HL-60/S4 treated with retinoic acid at 250 ng/mL for 4 days and 3 days (cell line): Measurements from ENCODE around the gene EIF3F.

ENCODE experiments used
- in situ Hi-C: fragments of 300-500 bp; cut with MboI; formaldehyde crosslinking; loops from 2 replicates; pipeline ENCODE4 v1.7.0; 2022; ENCODE audit warnings: low sequenced_read_pairs

The EIF3F gene, protein sequence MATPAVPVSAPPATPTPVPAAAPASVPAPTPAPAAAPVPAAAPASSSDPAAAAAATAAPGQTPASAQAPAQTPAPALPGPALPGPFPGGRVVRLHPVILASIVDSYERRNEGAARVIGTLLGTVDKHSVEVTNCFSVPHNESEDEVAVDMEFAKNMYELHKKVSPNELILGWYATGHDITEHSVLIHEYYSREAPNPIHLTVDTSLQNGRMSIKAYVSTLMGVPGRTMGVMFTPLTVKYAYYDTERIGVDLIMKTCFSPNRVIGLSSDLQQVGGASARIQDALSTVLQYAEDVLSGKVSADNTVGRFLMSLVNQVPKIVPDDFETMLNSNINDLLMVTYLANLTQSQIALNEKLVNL

DNA sequence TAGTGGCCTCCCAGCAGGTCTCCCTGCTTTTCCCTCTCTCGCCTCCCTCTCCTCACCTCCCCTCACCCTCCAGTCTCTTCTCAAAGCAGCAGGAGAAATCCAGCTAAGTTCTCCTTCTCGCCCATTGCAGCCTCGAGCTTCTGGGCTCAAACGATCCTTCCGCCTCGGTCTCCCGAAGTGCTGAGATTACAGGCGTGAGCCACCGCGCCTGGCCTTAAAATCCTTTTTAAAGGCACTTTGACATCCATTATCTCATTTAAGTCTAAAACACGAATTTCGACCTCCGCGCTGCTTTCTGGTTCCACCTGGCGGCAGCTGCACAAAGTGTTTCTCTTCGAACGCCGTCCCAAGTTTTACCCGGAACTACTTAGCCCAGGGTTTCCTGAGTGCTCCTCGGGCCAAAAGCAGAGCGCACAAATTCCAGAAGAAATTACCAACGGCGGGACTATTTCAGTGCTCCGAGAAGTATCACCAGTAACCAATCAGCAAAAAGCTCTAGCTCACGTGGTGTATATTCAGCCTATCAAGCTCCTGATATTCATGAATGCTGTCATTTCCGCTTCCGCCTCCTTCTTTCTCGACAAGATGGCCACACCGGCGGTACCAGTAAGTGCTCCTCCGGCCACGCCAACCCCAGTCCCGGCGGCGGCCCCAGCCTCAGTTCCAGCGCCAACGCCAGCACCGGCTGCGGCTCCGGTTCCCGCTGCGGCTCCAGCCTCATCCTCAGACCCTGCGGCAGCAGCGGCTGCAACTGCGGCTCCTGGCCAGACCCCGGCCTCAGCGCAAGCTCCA is at the start of gene EIF3F:
EIF3F (plus strand) TSS at position 570 of the 792 bp plus-strand sequence; CDS start at position 586, 16 bp downstream.
- in situ Hi-C loops = no loop called here

DNA sequence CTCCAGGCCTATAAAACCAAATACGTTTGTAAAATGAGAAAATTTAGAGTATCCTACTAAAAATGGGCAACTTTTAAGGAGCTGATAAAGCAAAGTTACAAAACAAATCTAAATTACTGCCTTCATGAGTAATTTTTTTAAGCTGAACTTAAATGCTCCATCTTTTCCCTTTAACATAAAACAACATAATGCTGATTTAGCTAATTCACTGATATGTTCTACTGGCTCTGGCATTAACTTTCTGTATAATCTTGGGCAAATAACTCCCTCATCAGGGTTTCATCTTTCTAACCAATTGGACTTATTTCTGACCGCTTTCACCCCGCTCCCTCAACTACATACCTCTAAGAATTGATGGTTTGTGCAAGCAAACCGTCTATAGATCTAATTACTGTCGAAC is 46.0 kb upstream of the EIF3F start:
- in situ Hi-C loops = no loop called here

DNA sequence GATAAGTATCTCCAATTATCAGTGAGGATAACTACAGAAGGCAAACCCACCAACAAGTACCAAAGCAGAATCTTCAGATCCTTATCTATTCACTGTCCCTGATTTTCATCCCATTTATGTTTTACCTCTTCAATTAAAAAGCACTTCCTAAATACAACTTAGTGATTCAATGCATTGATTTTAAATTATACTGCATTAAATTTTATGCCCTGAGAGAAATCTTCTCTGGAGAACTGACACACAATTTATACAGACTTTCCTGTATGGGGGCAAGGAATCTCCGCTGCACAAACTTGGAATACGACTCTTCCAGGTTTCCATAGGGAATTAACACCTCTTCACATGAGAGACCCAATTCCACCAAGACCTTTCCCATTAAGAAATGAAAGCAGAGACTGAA is 45.5 kb upstream of the EIF3F start, which contains the start of gene OR10A3:
OR10A3 (minus strand) TSS at position 101 of the 400 bp plus-strand sequence. CDS start 2,188 bp downstream, outside the sequence.
- in situ Hi-C loops = no loop called here

DNA sequence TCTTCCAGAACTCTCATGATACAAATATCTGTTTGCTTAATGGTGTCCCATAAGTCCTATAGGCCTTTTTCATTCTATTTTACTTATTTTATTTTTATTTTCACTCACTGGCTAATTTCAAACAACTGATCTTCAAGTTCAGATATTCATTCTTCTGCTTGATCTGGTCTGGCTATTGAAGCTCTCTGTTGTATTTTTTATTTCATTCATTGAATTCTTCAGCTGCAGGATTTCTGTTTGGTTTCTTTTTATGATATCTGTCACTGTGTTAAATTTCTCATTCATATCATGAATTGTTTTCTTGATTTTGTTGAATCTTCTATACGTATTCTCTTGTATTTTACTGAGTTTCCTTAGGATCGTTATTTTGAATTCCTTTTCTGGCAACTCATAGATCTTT is 43.0 kb upstream of the EIF3F start:
- in situ Hi-C loops = no loop called here

DNA sequence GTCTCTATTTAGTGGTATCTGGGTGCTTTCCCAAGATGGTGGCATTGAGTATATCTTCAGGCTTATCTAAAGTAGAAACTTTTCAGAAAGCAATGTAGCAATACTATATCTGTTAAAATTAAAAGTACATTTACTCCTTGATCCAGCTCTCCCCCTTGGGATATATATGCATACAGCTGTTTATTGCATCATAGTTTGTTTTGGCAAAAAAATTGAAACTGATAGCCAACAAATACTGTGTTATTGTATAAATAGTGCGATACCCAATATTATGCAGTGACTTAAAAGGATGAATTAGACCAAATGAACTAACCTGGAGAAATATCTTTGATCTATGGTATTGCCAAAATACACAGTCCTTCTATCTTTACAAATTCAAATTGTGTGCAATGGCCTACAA is 37.2 kb upstream of the EIF3F start:
- in situ Hi-C loops = no loop called here

DNA sequence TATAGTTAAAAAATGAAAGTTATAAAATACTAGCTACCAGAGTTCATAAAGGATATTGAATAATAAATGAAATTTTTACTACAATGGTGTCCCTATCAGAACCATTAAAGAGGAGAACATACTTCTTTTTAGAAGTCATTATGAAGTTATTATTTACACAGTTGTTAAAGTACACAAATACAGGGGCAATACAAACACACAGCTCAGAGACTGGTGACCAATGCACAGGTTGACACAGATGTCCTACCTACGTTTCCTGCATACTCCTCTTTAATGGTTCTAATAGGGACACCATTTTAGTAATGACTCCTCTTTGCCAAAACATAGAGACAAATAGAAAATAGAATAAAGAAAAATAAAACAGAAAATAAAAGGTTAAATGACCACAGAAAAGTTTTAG is 31.9 kb upstream of the EIF3F start:
- in situ Hi-C loops = no loop called here

DNA sequence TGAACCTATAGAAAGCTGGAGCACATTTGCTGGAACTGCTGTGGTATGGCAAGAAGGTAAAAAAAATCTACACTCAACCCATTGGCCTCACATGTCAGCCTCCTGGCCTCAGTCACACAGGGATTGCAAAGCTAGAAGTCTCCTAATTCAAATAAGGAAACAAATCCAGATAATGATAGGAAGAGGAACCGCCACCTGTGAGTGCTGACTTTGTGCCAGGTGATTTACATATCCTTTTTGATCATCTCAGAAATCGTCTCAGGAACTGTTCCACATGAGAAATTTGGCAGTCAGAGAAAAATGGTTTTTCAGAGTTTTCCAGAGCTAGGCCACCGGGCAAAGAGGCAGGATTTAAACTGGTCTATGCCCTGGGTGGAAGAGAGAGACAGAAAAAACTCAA is 22.9 kb upstream of the EIF3F start:
- in situ Hi-C loops = no loop called here

DNA sequence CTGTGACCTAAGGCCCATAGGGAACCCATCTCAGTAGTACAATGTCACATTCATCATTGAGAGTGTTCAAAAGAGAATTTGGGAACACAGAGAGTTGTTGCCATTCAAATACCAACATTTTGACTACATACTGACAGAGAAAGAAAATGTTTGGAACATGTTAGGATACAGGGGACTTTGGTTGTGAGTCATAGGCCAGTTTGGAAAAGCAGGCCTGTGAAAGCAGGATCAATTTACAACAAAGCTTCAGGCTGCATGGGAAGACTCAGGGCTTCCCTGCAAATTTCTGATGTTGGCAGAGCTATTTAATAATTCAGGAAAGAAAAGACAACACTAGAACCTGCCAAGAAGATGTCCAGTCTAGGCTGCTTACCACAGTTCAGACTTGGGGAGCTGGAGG is 22.3 kb upstream of the EIF3F start:
- in situ Hi-C loops = no loop called here

DNA sequence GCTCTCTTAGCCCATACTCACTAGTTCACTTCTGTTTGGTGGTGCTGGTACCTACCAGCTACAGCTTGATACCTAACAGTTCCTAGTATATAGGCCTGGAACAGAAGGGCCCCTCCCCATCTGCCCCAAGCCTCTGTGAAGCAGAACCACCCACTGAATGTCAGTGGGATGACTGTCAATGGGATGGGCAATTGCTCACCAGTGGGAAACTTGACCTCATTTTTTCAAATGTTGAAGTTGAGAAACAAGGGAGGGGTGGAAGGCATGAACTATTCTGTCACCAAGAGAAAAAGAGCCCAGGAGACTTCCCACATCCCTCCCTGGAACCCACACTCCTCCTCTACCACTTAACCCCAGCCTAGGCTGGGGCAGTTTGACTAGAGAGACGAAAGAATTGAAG is 21.8 kb upstream of the EIF3F start, which contains the start of gene NLRP10:
NLRP10 (minus strand) TSS at position 62 of the 400 bp plus-strand sequence. CDS start 1,952 bp downstream, outside the sequence.
- in situ Hi-C loops = no loop called here

DNA sequence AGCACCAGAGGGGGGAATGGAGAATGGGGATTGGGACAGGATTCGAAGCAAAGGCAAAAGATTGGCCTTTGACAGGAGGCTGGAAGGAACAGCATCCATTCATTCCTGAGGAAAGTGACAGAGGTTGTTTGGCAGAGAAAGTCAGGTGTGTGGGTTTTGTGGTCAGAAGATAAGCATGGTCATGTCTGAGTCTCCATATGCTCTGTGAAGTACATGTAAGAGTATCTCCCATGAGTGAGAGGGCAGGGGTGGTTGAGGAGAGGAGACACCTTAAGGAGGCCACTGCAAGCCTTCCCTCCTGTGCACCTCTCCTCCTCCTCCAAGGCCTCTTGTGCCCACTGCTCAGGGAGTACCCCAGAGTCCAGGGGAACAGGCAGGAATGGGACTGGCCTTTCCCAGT is 20.0 kb upstream of the EIF3F start:
- in situ Hi-C loops = no loop called here

DNA sequence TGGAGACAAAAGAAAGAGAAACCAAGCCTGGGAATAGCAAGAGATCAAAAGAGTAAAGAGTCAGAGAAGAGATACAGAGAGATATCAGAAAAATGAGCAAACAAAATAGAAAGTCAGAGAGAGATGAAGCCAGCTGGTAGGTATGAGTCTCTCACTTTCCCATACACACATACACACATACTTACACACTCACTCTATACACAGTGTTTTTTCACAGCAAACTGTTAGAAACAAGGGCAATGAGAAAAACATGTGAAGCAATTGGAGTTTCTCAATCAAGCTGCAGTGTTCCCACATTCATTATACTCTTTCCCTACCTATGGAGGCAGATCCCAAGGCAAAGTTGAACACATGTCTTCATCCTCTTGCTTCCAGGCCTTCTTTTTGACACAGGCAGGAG is 19.3 kb upstream of the EIF3F start:
- in situ Hi-C loops = no loop called here

DNA sequence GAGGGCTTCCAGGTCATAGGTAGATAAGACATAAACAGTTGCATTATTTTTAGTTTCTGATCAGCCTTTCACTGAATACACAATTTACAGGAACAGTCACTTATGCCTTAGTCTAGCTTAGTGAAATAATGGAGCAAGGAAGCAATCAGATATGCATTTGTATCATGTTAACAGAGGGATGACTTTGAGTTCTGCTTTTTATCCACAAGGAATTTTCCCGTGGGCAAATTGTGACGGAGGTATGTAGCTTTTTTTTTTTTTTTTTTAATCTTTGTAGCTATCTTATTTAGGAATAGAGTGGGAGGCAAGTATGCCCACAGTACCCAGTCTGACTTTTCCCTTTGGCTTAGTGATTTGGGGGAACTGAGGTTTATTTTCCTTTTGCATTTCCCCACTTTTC is 18.5 kb upstream of the EIF3F start:
- in situ Hi-C loops = no loop called here

DNA sequence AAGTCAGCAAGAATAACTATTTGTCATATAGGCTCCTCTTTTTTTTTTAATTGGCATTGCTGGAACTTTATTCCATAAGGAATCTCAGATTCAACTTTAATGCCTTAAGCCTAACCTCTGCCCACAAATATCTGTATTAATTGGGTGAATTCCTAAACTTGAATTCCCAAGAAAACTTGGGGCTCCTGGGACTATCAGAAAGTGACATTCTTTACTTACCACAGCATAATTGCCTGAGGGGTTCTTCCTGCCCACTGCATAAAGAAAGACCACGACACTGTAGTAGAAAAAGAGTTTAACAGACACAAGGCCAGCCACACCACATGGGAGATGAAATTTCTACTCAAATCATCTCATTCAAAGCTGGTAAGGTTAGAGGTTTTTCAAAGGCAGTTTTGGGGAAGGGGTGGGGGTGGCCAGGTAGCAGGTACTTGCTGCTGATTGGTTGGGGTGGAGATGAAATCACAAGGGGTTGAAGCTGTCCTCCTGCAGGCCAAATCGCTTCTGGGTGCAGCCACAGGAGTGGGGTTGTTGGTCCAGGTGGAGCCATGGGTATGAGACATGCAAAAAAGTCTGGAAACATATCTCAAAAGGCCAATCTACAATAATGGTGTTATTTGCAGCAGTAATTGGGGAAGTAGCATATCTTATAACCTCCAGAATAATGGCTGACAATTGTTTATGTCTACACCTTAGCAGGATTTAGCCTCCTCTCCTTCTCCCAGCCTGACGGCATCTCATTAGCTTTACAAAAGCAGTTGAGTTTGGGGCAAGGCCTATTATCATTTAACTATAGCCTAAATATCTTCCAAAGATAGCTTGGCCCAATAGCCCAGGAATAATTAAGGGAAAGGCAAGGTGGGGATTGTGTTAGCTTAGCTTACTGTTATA is 17.1 kb upstream of the EIF3F start:
- in situ Hi-C loops = no loop called here

DNA sequence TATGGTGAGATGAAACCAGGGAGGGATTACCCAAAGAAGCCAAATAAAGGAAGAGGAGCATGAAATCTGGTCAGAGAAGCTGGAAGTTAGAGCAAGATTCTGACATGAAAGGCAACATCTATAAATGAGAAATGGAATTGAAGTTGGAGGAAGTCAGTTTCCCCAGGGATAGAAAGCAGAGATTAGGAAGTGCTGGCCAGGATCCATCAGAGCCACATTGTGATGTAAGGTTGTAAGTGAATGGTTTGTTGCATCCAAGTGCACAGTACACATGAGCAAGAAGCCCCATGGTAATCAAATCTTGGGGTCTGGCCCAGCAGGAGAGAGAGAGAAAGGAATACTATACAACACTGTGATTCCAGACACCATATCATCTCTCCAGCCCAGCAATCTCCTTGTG is 15.3 kb upstream of the EIF3F start:
- in situ Hi-C loops = no loop called here

DNA sequence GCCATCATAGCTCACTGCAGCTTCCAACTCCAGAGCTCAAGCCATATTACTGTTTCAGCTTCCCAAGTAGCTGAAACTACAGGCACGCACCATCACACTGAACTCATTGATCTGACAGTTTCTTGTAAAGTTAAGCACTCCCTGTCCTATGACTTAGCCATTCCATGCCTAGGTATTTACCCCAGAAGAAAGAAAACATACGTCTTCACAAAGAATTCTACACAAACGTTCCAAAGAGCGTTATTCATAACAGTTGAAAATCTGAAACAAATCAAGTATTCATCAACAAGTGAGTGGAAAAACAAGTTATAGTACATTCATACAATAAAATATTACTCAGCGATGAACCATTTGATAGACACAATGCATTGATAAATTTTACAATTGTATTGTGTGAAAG is 14.1 kb upstream of the EIF3F start:
- in situ Hi-C loops = no loop called here

DNA sequence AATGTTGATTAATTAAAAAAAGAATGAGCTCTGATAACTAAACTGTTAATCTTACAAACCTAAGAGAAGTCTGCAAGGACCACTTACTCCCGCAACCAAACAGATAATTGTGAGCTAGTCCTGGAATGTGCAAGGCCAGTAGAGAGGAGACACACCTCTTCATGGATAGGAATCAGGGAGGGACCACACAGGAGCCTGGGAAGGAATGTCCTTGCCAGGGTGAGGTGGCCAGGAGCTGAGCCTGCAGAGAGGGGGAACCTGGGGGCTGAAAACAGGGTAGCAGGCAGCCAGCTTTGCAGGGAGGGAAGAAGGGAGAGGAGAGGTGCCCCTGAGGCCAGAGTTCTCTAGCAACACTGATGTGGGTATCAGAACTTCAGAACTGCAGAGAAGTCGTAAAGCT is 12.5 kb upstream of the EIF3F start:
- in situ Hi-C loops = no loop called here

DNA sequence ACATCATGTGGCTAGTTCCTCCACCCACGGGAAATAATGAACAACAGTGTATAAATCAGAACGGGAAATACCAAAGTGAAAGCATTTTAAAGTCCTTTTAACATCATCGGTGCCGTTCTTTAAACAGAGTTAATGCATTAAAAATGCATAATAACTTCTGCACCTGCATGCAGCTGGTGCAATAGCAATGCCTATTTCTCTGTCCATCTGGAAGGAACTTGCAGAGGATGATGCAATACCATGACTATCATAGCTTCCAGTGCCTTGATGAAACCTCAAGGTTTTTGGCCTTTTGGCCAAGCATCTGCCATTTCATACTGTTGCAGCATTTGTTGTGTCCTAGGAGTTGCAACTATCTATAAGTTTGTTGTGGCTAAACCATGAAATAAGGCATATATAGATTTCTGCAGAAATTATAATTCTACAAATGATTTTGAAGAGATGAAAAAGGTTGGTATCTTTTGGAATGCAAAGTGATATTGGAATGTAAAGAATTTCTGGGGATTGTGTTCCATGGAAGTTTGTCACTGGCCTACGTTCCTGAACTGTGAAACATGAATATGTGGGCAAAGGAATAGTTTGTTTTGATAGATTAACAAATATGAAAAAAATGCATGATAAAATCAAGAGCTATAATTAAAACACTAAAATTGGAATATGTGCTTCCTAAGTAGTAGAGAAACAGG is 9.8 kb upstream of the EIF3F start:
- in situ Hi-C loops = no loop called here

DNA sequence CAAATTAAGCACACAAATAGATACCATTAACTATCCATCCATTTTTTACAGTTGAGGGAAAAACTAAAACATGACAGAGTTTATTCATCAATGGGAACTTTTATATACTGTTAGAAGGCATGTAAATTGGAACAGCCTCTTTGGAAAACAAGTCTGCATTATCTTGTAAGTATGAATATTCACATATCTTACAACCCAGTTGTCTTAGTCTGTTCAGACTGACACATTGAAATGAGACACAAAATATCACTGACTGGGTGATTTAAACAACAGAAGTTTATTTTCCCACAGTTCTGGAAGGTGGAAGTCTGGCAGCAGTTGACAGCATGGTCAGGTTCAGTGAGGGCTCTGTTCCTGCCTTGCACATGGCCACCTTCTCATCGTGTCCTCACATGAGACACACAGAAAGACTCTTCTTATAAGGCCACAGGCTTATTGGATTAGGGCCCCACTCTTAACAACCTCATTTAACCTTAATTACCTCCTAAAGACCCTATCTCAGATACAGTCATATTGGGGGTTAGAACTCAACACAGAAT is 5.4 kb upstream of the EIF3F start:
- in situ Hi-C loops = no loop called here

DNA sequence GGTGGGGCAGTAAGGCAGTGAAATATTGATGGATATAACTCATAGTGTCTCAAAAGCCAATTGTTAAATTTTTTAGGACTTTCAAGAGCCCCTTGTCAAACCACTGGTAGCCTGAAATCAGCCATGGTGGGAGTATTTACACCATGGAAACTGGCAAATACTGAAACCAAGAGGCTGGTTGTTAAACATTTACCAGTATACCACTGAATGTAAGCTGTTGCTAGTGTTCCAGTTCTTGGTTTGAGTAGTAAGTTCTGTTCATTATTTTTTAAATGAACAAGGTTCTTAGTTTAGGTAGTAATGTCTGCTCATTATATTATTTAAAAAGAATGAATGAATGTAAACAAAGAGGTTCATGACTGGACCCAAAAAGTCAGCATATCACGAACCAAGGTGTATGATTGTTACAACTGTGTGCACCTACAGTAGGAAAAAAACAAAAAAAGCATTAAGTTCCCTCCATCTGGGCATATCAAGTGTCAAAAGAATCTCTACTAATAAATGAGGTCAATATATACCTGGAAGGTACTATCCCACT is 4.5 kb upstream of the EIF3F start:
- in situ Hi-C loops = no loop called here
